Muscle of leg (tissue), 11 donors: ENCODE data around the gene NDUFB4. TPM values are rescaled to one million over a fixed set of nuclear protein-coding genes. Genes with fewer than 3 reads are reported as not detected.

ENCODE experiments used
- DNase-seq: peaks from one replicate; pipeline ENCODE4 v3.0.0; 2013
- H3K27ac ChIP-seq: one replicate; pipeline ENCODE4 v1.5.1; 2013; ENCODE audit warnings: mild to moderate bottlenecking, low read length, control low read depth
- H3K27me3 ChIP-seq: one replicate; pipeline ENCODE4 v1.6.1; 2013; ENCODE audit warnings: low read length; ENCODE audit not compliant: control insufficient read depth, insufficient read depth
- H3K36me3 ChIP-seq: one replicate; pipeline ENCODE4 v1.6.1; 2013; ENCODE audit warnings: low read length; ENCODE audit not compliant: control insufficient read depth, insufficient read depth
- H3K4me1 ChIP-seq: one replicate; pipeline ENCODE4 v1.6.1; 2013; ENCODE audit warnings: low read length; ENCODE audit not compliant: control insufficient read depth, insufficient read depth
- H3K4me3 ChIP-seq: one replicate; pipeline ENCODE4 v1.5.1; 2013; ENCODE audit warnings: low read length, control low read depth
- H3K9me3 ChIP-seq: replicated peaks from 2 replicates; pipeline ENCODE4 v1.6.1; 2013; ENCODE audit warnings: low read depth, low read length; ENCODE audit not compliant: control insufficient read depth
- WGBS: methylation state at CpG from one replicate; pipeline ENCODE4 v1.1.5; 2013; ENCODE audit warnings: missing lambda C conversion rate; ENCODE audit not compliant: insufficient coverage; 5-methylcytosine and 5-hydroxymethylcytosine counted together
- polyA plus RNA-seq, 8 donors: library from polyadenylated mRNA; unstranded; fragments of 120-200 nt; gene quantifications; one replicate each; pipeline versions ENCODE4 v1.2.1 to v1.2.3, GENCODE V29; 2013; ENCODE audit warnings: inconsistent platforms in 1 of 8, low replicate concordance in 1 of 8; ENCODE audit not compliant: insufficient read length in 8 of 8, insufficient read depth in 1 of 8
- total RNA-seq: library from RNA; stranded (reverse); fragments of 120-200 nt; gene quantifications from one replicate; pipeline ENCODE4 v1.2.4, GENCODE V29; 2013

The NDUFB4 gene
- total and polyA plus RNA-seq, 9 donors: 131 to 194 (median 173) TPM

- Histone ChIP-seq H3K9me3 (no peaks in the 10 kb centered on the region), H3K27me3 (no peaks in the 10 kb centered on the region), H3K36me3 (no peaks in the 10 kb centered on the region), H3K27ac (peak overlapping the region; percentile 86), H3K4me3 (peak overlapping the region; percentile 62), H3K4me1 (peaks cover 21% of the 10 kb centered on the region)
- DNase-seq: peak; percentile 62
- 2% methylated on average over 5 of the region's 15 CpGs for WGBS
Measured at GRCh38 chr3:120559242-120560061, 36.7 kb upstream of the NDUFB4 start.

- Histone ChIP-seq H3K27me3 (no peaks in the 10 kb centered on the region), H3K36me3 (no peaks in the 10 kb centered on the region), H3K4me1 (peaks cover 21% of the 10 kb centered on the region), H3K4me3 (no peak overlapping the region), H3K27ac (no peak overlapping the region), H3K9me3 (no peaks in the 10 kb centered on the region)
- DNase-seq: no peak
- WGBS: 85% methylated on average over 7 of the region's 12 CpGs
Measured at GRCh38 chr3:120560304-120561250, 35.6 kb upstream of the NDUFB4 start.

- Histone ChIP-seq H3K36me3 (no peaks in the 10 kb centered on the region), H3K27ac (no peak overlapping the region), H3K9me3 (no peaks in the 10 kb centered on the region), H3K4me3 (no peak overlapping the region), H3K27me3 (no peaks in the 10 kb centered on the region), H3K4me1 (peaks cover 16% of the 10 kb centered on the region)
- DNase-seq: peak; percentile 76
- 32% methylated on average over 6 of the region's 10 CpGs for WGBS
Measured at GRCh38 chr3:120561251-120562045, 34.7 kb upstream of the NDUFB4 start.

- H3K4me1 ChIP-seq: peaks cover 10% of the 10 kb centered on the region
- no peaks in the 10 kb centered on the region for H3K36me3 ChIP-seq
- H3K27ac ChIP-seq: no peak overlapping the region
- DNase-seq: no peak
- no peak overlapping the region for H3K4me3 ChIP-seq
- 78% methylated on average over 3 of the region's 5 CpGs for WGBS
- no peaks in the 10 kb centered on the region for H3K27me3 ChIP-seq
- no peaks in the 10 kb centered on the region for H3K9me3 ChIP-seq
Measured at GRCh38 chr3:120563356-120564022, 32.6 kb upstream of the NDUFB4 start.

- no peaks in the 10 kb centered on the region for H3K36me3 ChIP-seq
- H3K4me1 ChIP-seq: no peaks in the 10 kb centered on the region
- no CpG with 5 or more reads among the region's 4 CpGs for WGBS
- no peak overlapping the region for H3K4me3 ChIP-seq
- no peaks in the 10 kb centered on the region for H3K27me3 ChIP-seq
- H3K27ac ChIP-seq: no peak overlapping the region
- no peak for DNase-seq
- H3K9me3 ChIP-seq: no peaks in the 10 kb centered on the region
Measured at GRCh38 chr3:120566243-120566975, 29.7 kb upstream of the NDUFB4 start.

GRCh38 chr3:120567370-120568201 is 28.6 kb upstream of the NDUFB4 start:
- no peaks in the 10 kb centered on the region for H3K4me1 ChIP-seq
- no peak overlapping the region for H3K4me3 ChIP-seq

GRCh38 chr3:120568202-120568531 is 28.0 kb upstream of the NDUFB4 start:
- no peak overlapping the region for H3K4me3 ChIP-seq
- DNase-seq: no peak
- no peaks in the 10 kb centered on the region for H3K4me1 ChIP-seq
- no peaks in the 10 kb centered on the region for H3K27me3 ChIP-seq
- H3K27ac ChIP-seq: no peak overlapping the region
- H3K9me3 ChIP-seq: no peaks in the 10 kb centered on the region
- WGBS: 72% methylated on average over 3 of the region's 3 CpGs
- H3K36me3 ChIP-seq: no peaks in the 10 kb centered on the region

More at GRCh38 chr3:120567370-120568201, 28.6 kb upstream of the NDUFB4 start:
- WGBS: 63% methylated on average over 3 of the region's 8 CpGs
- Histone ChIP-seq H3K36me3 (no peaks in the 10 kb centered on the region), H3K27ac (no peak overlapping the region), H3K9me3 (no peaks in the 10 kb centered on the region), H3K27me3 (no peaks in the 10 kb centered on the region)
- DNase-seq: peak; percentile 68

- Histone ChIP-seq H3K4me1 (no peaks in the 10 kb centered on the region), H3K27ac (no peak overlapping the region), H3K9me3 (no peaks in the 10 kb centered on the region), H3K27me3 (no peaks in the 10 kb centered on the region), H3K4me3 (no peak overlapping the region), H3K36me3 (no peaks in the 10 kb centered on the region)
- DNase-seq: no peak
- WGBS: 53% methylated on average over 2 of the region's 3 CpGs
Measured at GRCh38 chr3:120568598-120568997, 27.5 kb upstream of the NDUFB4 start.
